Measurements from ENCODE around the gene ZSCAN16. TPM values are rescaled to one million over a fixed set of nuclear protein-coding genes. Genes with fewer than 3 reads are reported as not detected.

ZSCAN16 gene
- total and polyA plus RNA-seq, 10 of the 15 experiments (the other 5 are each of a cell fraction or from before 2014, with no cell fraction given) = 4.6 to 13.8 (median 10.3) TPM

DNA sequence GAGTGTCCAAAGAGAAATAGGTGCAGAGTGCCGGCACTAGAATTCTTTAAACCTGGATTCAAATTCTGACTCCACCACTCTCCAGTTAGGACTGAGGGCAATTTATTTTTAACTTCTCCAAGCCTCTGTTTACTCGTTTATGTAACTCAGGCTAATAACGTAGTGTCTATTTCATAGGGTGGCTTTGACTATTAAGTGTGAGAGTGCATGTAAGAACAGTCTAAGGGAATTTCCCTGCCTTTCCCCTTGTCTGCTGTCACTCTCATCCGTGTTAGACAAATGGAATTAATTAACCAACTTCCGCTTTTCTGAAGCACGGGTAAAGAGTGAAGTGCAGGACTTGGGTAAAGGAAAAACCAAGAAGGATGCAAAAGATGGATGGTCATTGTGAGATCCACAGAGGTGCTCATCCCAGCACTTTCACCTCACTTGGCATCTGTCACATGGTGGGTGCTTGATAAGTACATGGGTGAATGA is 13.1 kb downstream of the ZSCAN16 start (continued):
- TF ChIP-seq ZNF384 (IDR thresholded peaks at IDR 0.05; ENCODE audit: borderline replicate concordance, low read depth, low read length) (no peak), CBX3 (IDR thresholded peaks at IDR 0.05; ENCODE audit: borderline replicate concordance, low read depth) (no peak), PAX5 (IDR thresholded peaks at IDR 0.05; ENCODE audit: borderline replicate concordance, low read depth, low read length) (0 out of 2 replicates have a peak, but pooled peaks have one; percentile 10), RUNX3 (IDR thresholded peaks at IDR 0.05; ENCODE audit: low read length) (peak; percentile 54), WRNIP1 (IDR thresholded peaks at IDR 0.05; ENCODE audit: borderline replicate concordance, low read depth, low read length) (0 out of 2 replicates have a peak, but pooled peaks have one; percentile 59), PAX8 (IDR thresholded peaks at IDR 0.05) (0 out of 2 replicates have a peak, but pooled peaks have one; percentile 60), EGR1 (IDR thresholded peaks at IDR 0.05; ENCODE audit: borderline replicate concordance in 1 of 2, low read depth in 2 of 2, low read length in 2 of 2) (no peak), FOS (IDR thresholded peaks at IDR 0.05; ENCODE audit: borderline replicate concordance, extremely low read depth, insufficient read length) (no peak), SMARCA5 (IDR thresholded peaks at IDR 0.05) (0 out of 2 replicates have a peak, but pooled peaks have one; percentile 17), EED (IDR thresholded peaks at IDR 0.05; ENCODE audit: low read depth) (peak; percentile 37; the same call in 1 of the 2 replicates), SPI1 (IDR thresholded peaks at IDR 0.05; ENCODE audit: borderline replicate concordance, insufficient read depth, low read depth, low read length) (peak; percentile 80), ZZZ3 (IDR thresholded peaks at IDR 0.05; ENCODE audit: control insufficient read depth, insufficient read length, low read depth) (no peak), SREBF2 (IDR thresholded peaks at IDR 0.05; ENCODE audit: low read length) (no peak), NFIC (IDR thresholded peaks at IDR 0.05; ENCODE audit: low read depth, low read length) (peak; percentile 63; the same call in 1 of the 2 replicates), TBL1XR1 (IDR thresholded peaks at IDR 0.05; ENCODE audit: low read depth, low read length) (no peak; the same call in 1 of the 2 replicates), MYB (IDR thresholded peaks at IDR 0.05; ENCODE audit: borderline replicate concordance, low read depth, low read length) (no peak)
- TF ChIP-seq, protein P1, sequence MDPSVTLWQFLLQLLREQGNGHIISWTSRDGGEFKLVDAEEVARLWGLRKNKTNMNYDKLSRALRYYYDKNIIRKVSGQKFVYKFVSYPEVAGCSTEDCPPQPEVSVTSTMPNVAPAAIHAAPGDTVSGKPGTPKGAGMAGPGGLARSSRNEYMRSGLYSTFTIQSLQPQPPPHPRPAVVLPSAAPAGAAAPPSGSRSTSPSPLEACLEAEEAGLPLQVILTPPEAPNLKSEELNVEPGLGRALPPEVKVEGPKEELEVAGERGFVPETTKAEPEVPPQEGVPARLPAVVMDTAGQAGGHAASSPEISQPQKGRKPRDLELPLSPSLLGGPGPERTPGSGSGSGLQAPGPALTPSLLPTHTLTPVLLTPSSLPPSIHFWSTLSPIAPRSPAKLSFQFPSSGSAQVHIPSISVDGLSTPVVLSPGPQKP (IDR thresholded peaks at IDR 0.05; ENCODE audit: low read depth, low read length) = no peak
- TF ChIP-seq, protein P2, sequence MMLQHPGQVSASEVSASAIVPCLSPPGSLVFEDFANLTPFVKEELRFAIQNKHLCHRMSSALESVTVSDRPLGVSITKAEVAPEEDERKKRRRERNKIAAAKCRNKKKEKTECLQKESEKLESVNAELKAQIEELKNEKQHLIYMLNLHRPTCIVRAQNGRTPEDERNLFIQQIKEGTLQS (IDR thresholded peaks at IDR 0.05; ENCODE audit: borderline replicate concordance, extremely low read depth, low read depth, low read length) = no peak
- TF ChIP-seq, protein P3, sequence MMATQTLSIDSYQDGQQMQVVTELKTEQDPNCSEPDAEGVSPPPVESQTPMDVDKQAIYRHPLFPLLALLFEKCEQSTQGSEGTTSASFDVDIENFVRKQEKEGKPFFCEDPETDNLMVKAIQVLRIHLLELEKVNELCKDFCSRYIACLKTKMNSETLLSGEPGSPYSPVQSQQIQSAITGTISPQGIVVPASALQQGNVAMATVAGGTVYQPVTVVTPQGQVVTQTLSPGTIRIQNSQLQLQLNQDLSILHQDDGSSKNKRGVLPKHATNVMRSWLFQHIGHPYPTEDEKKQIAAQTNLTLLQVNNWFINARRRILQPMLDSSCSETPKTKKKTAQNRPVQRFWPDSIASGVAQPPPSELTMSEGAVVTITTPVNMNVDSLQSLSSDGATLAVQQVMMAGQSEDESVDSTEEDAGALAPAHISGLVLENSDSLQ (IDR thresholded peaks at IDR 0.05) = peak; percentile 96
- TF ChIP-seq, protein P4, sequence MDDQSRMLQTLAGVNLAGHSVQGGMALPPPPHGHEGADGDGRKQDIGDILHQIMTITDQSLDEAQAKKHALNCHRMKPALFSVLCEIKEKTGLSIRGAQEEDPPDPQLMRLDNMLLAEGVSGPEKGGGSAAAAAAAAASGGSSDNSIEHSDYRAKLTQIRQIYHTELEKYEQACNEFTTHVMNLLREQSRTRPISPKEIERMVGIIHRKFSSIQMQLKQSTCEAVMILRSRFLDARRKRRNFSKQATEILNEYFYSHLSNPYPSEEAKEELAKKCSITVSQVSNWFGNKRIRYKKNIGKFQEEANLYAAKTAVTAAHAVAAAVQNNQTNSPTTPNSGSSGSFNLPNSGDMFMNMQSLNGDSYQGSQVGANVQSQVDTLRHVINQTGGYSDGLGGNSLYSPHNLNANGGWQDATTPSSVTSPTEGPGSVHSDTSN (IDR thresholded peaks at IDR 0.05; ENCODE audit: insufficient replicate concordance, low read depth, low read length) = peak; percentile 80
- TF ChIP-seq, protein P5, sequence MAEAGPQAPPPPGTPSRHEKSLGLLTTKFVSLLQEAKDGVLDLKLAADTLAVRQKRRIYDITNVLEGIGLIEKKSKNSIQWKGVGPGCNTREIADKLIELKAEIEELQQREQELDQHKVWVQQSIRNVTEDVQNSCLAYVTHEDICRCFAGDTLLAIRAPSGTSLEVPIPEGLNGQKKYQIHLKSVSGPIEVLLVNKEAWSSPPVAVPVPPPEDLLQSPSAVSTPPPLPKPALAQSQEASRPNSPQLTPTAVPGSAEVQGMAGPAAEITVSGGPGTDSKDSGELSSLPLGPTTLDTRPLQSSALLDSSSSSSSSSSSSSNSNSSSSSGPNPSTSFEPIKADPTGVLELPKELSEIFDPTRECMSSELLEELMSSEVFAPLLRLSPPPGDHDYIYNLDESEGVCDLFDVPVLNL (IDR thresholded peaks at IDR 0.05; ENCODE audit: low read depth, low read length) = no peak
- TF ChIP-seq, protein P6, sequence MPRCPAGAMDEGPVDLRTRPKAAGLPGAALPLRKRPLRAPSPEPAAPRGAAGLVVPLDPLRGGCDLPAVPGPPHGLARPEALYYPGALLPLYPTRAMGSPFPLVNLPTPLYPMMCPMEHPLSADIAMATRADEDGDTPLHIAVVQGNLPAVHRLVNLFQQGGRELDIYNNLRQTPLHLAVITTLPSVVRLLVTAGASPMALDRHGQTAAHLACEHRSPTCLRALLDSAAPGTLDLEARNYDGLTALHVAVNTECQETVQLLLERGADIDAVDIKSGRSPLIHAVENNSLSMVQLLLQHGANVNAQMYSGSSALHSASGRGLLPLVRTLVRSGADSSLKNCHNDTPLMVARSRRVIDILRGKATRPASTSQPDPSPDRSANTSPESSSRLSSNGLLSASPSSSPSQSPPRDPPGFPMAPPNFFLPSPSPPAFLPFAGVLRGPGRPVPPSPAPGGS (IDR thresholded peaks at IDR 0.05; ENCODE audit: borderline replicate concordance, insufficient read depth, low read depth, low read length, poor library complexity, severe bottlenecking) = peak; percentile 99

Measured in GM12878 (cell line).